H1 (cell line): Measurements from ENCODE around the gene VWF.

Experiments
- CEBPB ChIP-seq: IDR thresholded peaks from 2 replicates; pipeline ENCODE4 v1.6.1; 2012; ENCODE audit warnings: low read depth, low read length
- CHD2 ChIP-seq: IDR thresholded peaks from 2 replicates; pipeline ENCODE4 v1.6.1; 2012; ENCODE audit warnings: low read length, improper control_type of control experiment
- CREB1 ChIP-seq: IDR thresholded peaks from 2 replicates; pipeline ENCODE4 v1.6.1; 2012; ENCODE audit warnings: inconsistent platforms
- SIRT6 ChIP-seq: IDR thresholded peaks from one replicate; pipeline ENCODE4 v1.7.1; 2012; ENCODE audit warnings: low read length, inconsistent platforms
- SIX5 ChIP-seq: IDR thresholded peaks from 2 replicates; pipeline ENCODE4 v1.6.1; 2011; ENCODE audit warnings: mild to moderate bottlenecking, low read depth, low read length
- ZNF274 ChIP-seq: IDR thresholded peaks from 2 replicates; pipeline ENCODE4 v1.7.0; 2012; ENCODE audit warnings: low read length, borderline replicate concordance; ENCODE audit errors: extremely low read depth
- TF ChIP-seq, protein P1 (sequence below), 3 experiments: IDR thresholded peaks; 1 replicate in 2 of 3; 2 replicates in 1 of 3; pipeline versions ENCODE4 v1.5.1 to v1.6.1; 2011; ENCODE audit warnings: low read length in 3 of 3, mild to moderate bottlenecking in 3 of 3, inconsistent platforms in 2 of 3, low read depth in 1 of 3, moderate library complexity in 1 of 3; ENCODE audit not compliant: insufficient read depth in 1 of 3; ENCODE audit errors: control extremely low read depth in 1 of 3

DNA sequence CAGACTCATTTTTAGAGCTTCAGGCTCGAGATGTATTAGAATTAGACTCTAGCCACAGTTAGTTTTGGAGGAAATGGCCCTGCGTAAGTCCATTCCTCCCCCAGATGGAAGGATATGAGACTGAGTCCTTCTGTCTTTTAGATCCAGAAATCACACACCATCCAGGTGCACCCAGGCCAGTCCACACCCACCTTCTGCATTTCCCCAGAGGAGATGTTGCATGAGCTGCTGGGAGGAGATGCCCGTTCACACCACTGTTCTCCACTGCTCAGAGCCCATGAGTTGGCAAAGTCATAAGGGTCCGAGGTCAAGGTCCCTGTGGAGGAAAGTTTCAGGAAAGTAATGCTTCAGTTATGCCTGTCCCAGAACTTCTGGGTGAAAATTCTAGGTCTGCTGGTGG lies 29.2 kb downstream of the VWF start:
- no peak for TF ChIP-seq CREB1
- no peak for TF ChIP-seq CEBPB
- TF ChIP-seq, protein P1, sequence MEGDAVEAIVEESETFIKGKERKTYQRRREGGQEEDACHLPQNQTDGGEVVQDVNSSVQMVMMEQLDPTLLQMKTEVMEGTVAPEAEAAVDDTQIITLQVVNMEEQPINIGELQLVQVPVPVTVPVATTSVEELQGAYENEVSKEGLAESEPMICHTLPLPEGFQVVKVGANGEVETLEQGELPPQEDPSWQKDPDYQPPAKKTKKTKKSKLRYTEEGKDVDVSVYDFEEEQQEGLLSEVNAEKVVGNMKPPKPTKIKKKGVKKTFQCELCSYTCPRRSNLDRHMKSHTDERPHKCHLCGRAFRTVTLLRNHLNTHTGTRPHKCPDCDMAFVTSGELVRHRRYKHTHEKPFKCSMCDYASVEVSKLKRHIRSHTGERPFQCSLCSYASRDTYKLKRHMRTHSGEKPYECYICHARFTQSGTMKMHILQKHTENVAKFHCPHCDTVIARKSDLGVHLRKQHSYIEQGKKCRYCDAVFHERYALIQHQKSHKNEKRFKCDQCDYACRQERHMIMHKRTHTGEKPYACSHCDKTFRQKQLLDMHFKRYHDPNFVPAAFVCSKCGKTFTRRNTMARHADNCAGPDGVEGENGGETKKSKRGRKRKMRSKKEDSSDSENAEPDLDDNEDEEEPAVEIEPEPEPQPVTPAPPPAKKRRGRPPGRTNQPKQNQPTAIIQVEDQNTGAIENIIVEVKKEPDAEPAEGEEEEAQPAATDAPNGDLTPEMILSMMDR (IDR thresholded peaks at IDR 0.05; ENCODE audit: control extremely low read depth in 1 of 3, insufficient read depth in 1 of 3, low read depth in 1 of 3, low read length in 3 of 3), result no peak
- no peak for TF ChIP-seq ZNF274
- TF ChIP-seq CHD2, result no peak
- no peak for TF ChIP-seq SIX5
- no peak for TF ChIP-seq SIRT6
